K562 (cell line): ENCODE measurements around the gene RNF44. TPM values are rescaled to one million over a fixed set of nuclear protein-coding genes. Genes with fewer than 3 reads are reported as not detected.

Source experiments
- CBX1 ChIP-seq: sonication (generic); IDR thresholded peaks from 2 replicates; pipeline ENCODE4 v1.6.1; 2016; ENCODE audit warnings: antibody characterized with exemption, low read depth, mild to moderate bottlenecking
- CHD7 ChIP-seq: fragments of 200-600 bp; sonication (generic); IDR thresholded peaks from one replicate; pipeline ENCODE4 v1.6.1; 2012; ENCODE audit warnings: mild to moderate bottlenecking, low read depth, low read length, inconsistent platforms
- EGR1 ChIP-seq: fragments of 450-650 bp; conservative IDR thresholded peaks from 2 replicates; pipeline ENCODE4 v1.6.1; 2017; ENCODE audit warnings: mild to moderate bottlenecking
- FIP1L1 ChIP-seq: fragments of 200-400 bp; formaldehyde crosslinking; IDR thresholded peaks from 2 replicates; pipeline ENCODE4 v1.6.1; 2018; ENCODE audit warnings: mild to moderate bottlenecking, low read depth, low read length; ENCODE audit not compliant: poor library complexity, severe bottlenecking
- MYC ChIP-seq, 2 experiments: fragments of 250-450 bp in 1 of 2; sonication (Bioruptor Pico) in 1 of 2; IDR thresholded peaks; 2 replicates each; pipeline versions ENCODE4 v1.5.1 to v1.6.1; 2012 to 2021; ENCODE audit warnings: low read depth in 2 of 2, borderline replicate concordance in 1 of 2, improper control_type of control experiment in 1 of 2, low read length in 1 of 2, mild to moderate bottlenecking in 1 of 2, moderate library complexity in 1 of 2
- NR0B1 ChIP-seq: fragments of 450-650 bp; IDR thresholded peaks from one replicate; pipeline ENCODE4 v1.6.1; 2018; ENCODE audit warnings: mild to moderate bottlenecking, moderate library complexity; ENCODE audit not compliant: partially characterized antibody
- PHF21A ChIP-seq: fragments of 450-650 bp; IDR thresholded peaks from 2 replicates; pipeline ENCODE4 v1.6.1; 2017; ENCODE audit warnings: low read depth, borderline replicate concordance
- PRPF4 ChIP-seq: fragments of 200-400 bp; formaldehyde crosslinking; IDR thresholded peaks from one replicate; pipeline ENCODE4 v1.6.1; 2017; ENCODE audit warnings: low read length, low read depth, mild to moderate bottlenecking; ENCODE audit not compliant: insufficient read depth, poor library complexity, severe bottlenecking
- ZBTB17 ChIP-seq: fragments of 450-650 bp; formaldehyde crosslinking; IDR thresholded peaks from 2 replicates; pipeline ENCODE4 v1.4.0; 2020; ENCODE audit warnings: mild to moderate bottlenecking
- ZNF398 ChIP-seq: fragments of 250-450 bp; sonication (Bioruptor Pico); IDR thresholded peaks from 2 replicates; pipeline ENCODE4 v1.8.0; 2021; ENCODE audit warnings: moderate library complexity, mild to moderate bottlenecking, inconsistent platforms
- polyA plus RNA-seq, 8 experiments: library from polyadenylated mRNA; depleted of rRNA in 4 of 8; stranded (reverse) in 5 of 8; unstranded in 3 of 8; fragments of >200 nt; fragmentation: Nextera tagmentation in 2 of 8; fragmentation: Illumina TruSeq in 1 of 8; extraction: Ambion mirVana in 2 of 8; extraction: Trizol in 1 of 8; gene quantifications; 2 replicates each; pipeline versions ENCODE4 v1.2.1 to v1.2.3, GENCODE V29; 2011 to 2014; ENCODE audit warnings: inconsistent platforms in 1 of 8, missing spikeins in 1 of 8
- total RNA-seq, 7 experiments: library from RNA; depleted of rRNA in 6 of 7; stranded (reverse); fragments of >200 nt in 6 of 7; fragmentation: Illumina TruSeq in 2 of 7; extraction: Trizol in 2 of 7; gene quantifications; 2 replicates each; pipeline versions ENCODE4 v1.2.1 to v1.2.3, GENCODE V29; 2011 to 2021; ENCODE audit warnings: low replicate concordance in 1 of 7

The RNF44 gene
- total and polyA plus RNA-seq, 9 of the 15 experiments (the other 6 are each of a cell fraction or from before 2014, with no cell fraction given), result 1.6 to 82.6 (median 7.4) TPM

- TF ChIP-seq CHD7 (no peak), PHF21A (no peak), PRPF4 (no peak), EGR1 (peak; percentile 59), CBX1 (no peak; the same call in 1 of the 2 replicates), ZNF398 (CRISPR knock-in tag) (no peak), ZBTB17 (no peak), FIP1L1 (no peak), NR0B1 (no peak), MYC (IDR thresholded peaks at IDR 0.05; ENCODE audit: low read depth, low read length) (peak; percentile 98), MYC (CRISPR knock-in tag; IDR thresholded peaks at IDR 0.05; ENCODE audit: borderline replicate concordance, low read depth) (peak; percentile 94)
Measured at GRCh38 chr5:176536132-176536901, 885 bp downstream of the RNF44 start (continued).
